ENCODE data around the gene NKAIN2. TPM values are rescaled to one million over a fixed set of nuclear protein-coding genes. Genes with fewer than 3 reads are reported as not detected.

The NKAIN2 gene
- total RNA-seq, 1 experiment from 2014 or later, result not detected

DNA sequence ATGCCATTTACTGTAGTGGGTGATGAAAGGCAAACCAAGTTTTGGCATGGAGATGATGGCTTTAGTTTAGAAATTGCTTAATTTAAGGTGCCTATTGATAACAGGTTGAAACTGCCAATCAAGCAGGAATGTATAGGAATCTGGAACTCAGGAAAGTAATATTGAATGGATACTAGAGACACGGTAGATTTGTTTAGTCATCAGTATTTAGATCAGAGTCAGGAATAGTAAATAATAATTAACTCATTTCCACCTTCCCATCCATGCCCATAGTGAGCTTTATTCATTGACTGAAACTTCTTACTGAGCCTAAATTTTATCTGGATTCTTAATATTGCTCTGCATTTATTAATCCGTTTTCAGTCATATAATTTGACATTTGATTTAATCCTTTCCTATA lies 500.3 kb downstream of the NKAIN2 start:
- H3K36me3 ChIP-seq (ENCODE audit: control insufficient read depth in 1 of 2, insufficient read depth in 2 of 2, low read length in 2 of 2), result no peaks in the 10 kb centered on the region
- no peak overlapping the region for H3K4me3 ChIP-seq (replicated peaks in 1 of 2; ENCODE audit: low read depth in 1 of 2, low read length in 2 of 2)
- no peaks in the 10 kb centered on the region; the same call in 1 of the 2 replicates for H4K20me1 ChIP-seq (ENCODE audit: insufficient read depth)
- H3K27ac ChIP-seq (ENCODE audit: low read depth, low read length), result no peak overlapping the region
- ChIA-PET POLR2A (no interaction called here), RAD21 (ENCODE audit: low non-redundant PET in 1 of 2, low total read pairs in 2 of 2, uncharacterized antibody in 2 of 2, unreplicated experiment in 2 of 2) (no interaction called here), CTCF (no interaction called here)
- H3K27me3 ChIP-seq (ENCODE audit: insufficient read depth, low read length), result peaks cover 8% of the 10 kb centered on the region; the same call in 1 of the 2 replicates
- DNase-seq (ENCODE audit: low read depth, low spot score) (no peak), ATAC-seq (no peak)
- no TSS peak for BruUV-seq (replicated peaks)
- TF ChIP-seq, protein P1, sequence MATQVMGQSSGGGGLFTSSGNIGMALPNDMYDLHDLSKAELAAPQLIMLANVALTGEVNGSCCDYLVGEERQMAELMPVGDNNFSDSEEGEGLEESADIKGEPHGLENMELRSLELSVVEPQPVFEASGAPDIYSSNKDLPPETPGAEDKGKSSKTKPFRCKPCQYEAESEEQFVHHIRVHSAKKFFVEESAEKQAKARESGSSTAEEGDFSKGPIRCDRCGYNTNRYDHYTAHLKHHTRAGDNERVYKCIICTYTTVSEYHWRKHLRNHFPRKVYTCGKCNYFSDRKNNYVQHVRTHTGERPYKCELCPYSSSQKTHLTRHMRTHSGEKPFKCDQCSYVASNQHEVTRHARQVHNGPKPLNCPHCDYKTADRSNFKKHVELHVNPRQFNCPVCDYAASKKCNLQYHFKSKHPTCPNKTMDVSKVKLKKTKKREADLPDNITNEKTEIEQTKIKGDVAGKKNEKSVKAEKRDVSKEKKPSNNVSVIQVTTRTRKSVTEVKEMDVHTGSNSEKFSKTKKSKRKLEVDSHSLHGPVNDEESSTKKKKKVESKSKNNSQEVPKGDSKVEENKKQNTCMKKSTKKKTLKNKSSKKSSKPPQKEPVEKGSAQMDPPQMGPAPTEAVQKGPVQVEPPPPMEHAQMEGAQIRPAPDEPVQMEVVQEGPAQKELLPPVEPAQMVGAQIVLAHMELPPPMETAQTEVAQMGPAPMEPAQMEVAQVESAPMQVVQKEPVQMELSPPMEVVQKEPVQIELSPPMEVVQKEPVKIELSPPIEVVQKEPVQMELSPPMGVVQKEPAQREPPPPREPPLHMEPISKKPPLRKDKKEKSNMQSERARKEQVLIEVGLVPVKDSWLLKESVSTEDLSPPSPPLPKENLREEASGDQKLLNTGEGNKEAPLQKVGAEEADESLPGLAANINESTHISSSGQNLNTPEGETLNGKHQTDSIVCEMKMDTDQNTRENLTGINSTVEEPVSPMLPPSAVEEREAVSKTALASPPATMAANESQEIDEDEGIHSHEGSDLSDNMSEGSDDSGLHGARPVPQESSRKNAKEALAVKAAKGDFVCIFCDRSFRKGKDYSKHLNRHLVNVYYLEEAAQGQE (IDR thresholded peaks at IDR 0.05; ENCODE audit: low read depth), result no peak
- TF ChIP-seq TCF7L2 (IDR thresholded peaks at IDR 0.05; ENCODE audit: borderline replicate concordance, extremely low read depth, insufficient read depth, insufficient read length), result no peak
- no peak for TF ChIP-seq CBX3 (IDR thresholded peaks at IDR 0.05; ENCODE audit: low read depth)
- TF ChIP-seq SIN3A (IDR thresholded peaks at IDR 0.05; ENCODE audit: low read depth), result no peak
- TF ChIP-seq CEBPB (IDR thresholded peaks at IDR 0.05; ENCODE audit: low read depth), result no peak
- TF ChIP-seq SRF (IDR thresholded peaks at IDR 0.05; ENCODE audit: low read depth), result no peak
- no peak for TF ChIP-seq RAD21 (IDR thresholded peaks at IDR 0.05; ENCODE audit: low read depth)
- TF ChIP-seq POLR2AphosphoS5 (IDR thresholded peaks at IDR 0.05; ENCODE audit: low read depth, low read length), result no peak
- TF ChIP-seq EZH2 (IDR thresholded peaks at IDR 0.05), result no peak
- no peak for TF ChIP-seq JUND (IDR thresholded peaks at IDR 0.05)
- no peak for TF ChIP-seq EGR1 (IDR thresholded peaks at IDR 0.05; ENCODE audit: low read depth)
- TF ChIP-seq POLR2A (IDR thresholded peaks at IDR 0.05; ENCODE audit: borderline replicate concordance, extremely low read depth, insufficient read depth, insufficient read length), result no peak
- no peak for TF ChIP-seq ZFX (IDR thresholded peaks at IDR 0.05)
- TF ChIP-seq YY1 (IDR thresholded peaks at IDR 0.05; ENCODE audit: extremely low read depth, insufficient replicate concordance, low read depth, low read length), result no peak
- no peak overlapping the region for H2AFZ ChIP-seq (ENCODE audit: low read depth, low read length, poor library complexity, severe bottlenecking)
- H3K9ac ChIP-seq (ENCODE audit: low read length), result no peak overlapping the region
- H3K9me2 ChIP-seq (ENCODE audit: insufficient read depth), result no peaks in the 10 kb centered on the region
- intact Hi-C loops (cut with micrococcal nuclease), result no loop called here
- H3K79me2 ChIP-seq (ENCODE audit: insufficient read depth, low read length), result no peaks in the 10 kb centered on the region
- no peaks in the 10 kb centered on the region for H3K9me3 ChIP-seq (ENCODE audit: control insufficient read depth in 1 of 2, insufficient read depth in 1 of 2, low read depth in 1 of 2, low read length in 2 of 2)
- H3K4me1 ChIP-seq (ENCODE audit: control insufficient read depth in 1 of 2, insufficient read depth in 2 of 2, low read length in 2 of 2), result no peaks in the 10 kb centered on the region
- H3K4me2 ChIP-seq (ENCODE audit: low read length), result no peak overlapping the region
